Measurements from ENCODE around the gene MLLT10. TPM values are rescaled to one million over a fixed set of nuclear protein-coding genes. Genes with fewer than 3 reads are reported as not detected.

Gene MLLT10
- total RNA-seq, 1 donor from 2014 or later = 50.9 TPM

- Mint-ChIP-seq H3K27ac (ENCODE audit: unreplicated experiment) (no peak overlapping the region), H3K4me3 (ENCODE audit: unreplicated experiment) (no peak overlapping the region), H3K27me3 (ENCODE audit: unreplicated experiment) (no peaks in the 10 kb centered on the region), H3K4me1 (ENCODE audit: low read depth, unreplicated experiment) (no peaks in the 10 kb centered on the region), H3K9me3 (ENCODE audit: unreplicated experiment) (no peaks in the 10 kb centered on the region), H3K36me3 (ENCODE audit: unreplicated experiment) (no peaks in the 10 kb centered on the region)
- no peak for DNase-seq
- TF ChIP-seq, protein P1, sequence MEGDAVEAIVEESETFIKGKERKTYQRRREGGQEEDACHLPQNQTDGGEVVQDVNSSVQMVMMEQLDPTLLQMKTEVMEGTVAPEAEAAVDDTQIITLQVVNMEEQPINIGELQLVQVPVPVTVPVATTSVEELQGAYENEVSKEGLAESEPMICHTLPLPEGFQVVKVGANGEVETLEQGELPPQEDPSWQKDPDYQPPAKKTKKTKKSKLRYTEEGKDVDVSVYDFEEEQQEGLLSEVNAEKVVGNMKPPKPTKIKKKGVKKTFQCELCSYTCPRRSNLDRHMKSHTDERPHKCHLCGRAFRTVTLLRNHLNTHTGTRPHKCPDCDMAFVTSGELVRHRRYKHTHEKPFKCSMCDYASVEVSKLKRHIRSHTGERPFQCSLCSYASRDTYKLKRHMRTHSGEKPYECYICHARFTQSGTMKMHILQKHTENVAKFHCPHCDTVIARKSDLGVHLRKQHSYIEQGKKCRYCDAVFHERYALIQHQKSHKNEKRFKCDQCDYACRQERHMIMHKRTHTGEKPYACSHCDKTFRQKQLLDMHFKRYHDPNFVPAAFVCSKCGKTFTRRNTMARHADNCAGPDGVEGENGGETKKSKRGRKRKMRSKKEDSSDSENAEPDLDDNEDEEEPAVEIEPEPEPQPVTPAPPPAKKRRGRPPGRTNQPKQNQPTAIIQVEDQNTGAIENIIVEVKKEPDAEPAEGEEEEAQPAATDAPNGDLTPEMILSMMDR (IDR thresholded peaks at IDR 0.05; ENCODE audit: partially characterized antibody, unreplicated experiment) = no peak
Observed at GRCh38 chr10:21677551-21677950, 143.5 kb downstream of the MLLT10 start.

DNA sequence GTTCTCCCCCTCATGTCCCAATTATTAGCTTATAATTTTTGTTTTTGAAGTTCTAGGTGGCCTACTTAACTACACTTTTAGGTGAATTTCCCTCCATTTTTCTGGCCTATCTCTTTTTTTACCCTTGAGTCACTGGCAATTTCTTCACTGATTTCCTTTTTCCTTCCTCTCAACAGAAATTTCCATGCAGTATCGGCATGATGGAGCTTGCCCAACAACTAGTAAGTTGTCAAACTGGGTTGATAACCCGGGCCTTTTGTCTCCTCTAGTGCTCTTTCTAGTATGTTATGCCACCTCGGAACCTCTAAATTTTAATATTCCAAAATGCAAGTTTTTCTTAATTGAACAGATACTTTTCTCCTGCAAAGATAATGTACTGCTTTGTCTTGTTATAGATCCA lies 147.1 kb downstream of the MLLT10 start:
- H3K27ac Mint-ChIP-seq (ENCODE audit: unreplicated experiment) = no peak overlapping the region
- no peak overlapping the region for H3K4me3 Mint-ChIP-seq (ENCODE audit: unreplicated experiment)
- no peaks in the 10 kb centered on the region for H3K9me3 Mint-ChIP-seq (ENCODE audit: unreplicated experiment)
- TF ChIP-seq, protein P1 (IDR thresholded peaks at IDR 0.05; ENCODE audit: partially characterized antibody, unreplicated experiment) = no peak
- no peaks in the 10 kb centered on the region for H3K4me1 Mint-ChIP-seq (ENCODE audit: low read depth, unreplicated experiment)
- H3K27me3 Mint-ChIP-seq (ENCODE audit: unreplicated experiment) = no peaks in the 10 kb centered on the region
- no peak for DNase-seq
- H3K36me3 Mint-ChIP-seq (ENCODE audit: unreplicated experiment) = no peaks in the 10 kb centered on the region

DNA sequence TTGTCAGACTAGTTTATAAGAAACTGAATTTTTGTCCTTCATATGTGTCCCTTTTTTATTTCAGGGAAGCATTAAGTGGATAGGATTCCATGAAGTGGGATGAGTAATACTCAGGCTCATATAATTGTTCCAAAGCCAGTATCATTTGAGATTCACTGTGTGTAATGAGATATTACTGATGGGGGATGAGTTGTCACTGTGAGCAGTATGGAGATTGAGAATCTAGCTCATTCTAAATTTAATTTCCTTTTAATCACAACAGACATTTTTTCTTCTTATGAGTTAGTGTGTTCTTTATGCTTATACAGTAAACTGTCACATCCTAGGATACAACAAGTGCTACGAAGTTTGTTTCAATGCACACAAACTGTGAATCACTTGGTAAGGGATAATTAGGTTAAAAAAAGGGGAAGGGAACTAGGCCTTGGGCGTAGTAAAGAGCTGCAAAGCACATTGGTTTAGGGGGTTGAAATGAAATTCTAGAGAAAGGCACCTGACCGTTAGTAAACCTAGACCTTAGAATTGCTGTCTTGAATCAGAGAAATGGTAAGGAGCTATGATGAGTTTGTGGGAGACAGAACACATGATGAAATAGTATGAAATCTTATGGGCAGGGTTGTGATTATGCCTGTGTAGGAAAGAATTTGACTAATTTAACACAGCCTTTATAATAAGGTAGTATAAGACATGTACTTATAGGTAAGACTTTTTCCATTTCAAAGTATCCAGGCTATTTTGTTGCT lies 153.4 kb downstream of the MLLT10 start:
- TF ChIP-seq, protein P1 (IDR thresholded peaks at IDR 0.05; ENCODE audit: partially characterized antibody, unreplicated experiment) = no peak
- no peak for DNase-seq
- no peak overlapping the region for H3K4me3 Mint-ChIP-seq (ENCODE audit: unreplicated experiment)
- H3K9me3 Mint-ChIP-seq (ENCODE audit: unreplicated experiment) = no peaks in the 10 kb centered on the region
- H3K27ac Mint-ChIP-seq (ENCODE audit: unreplicated experiment) = no peak overlapping the region
- H3K4me1 Mint-ChIP-seq (ENCODE audit: low read depth, unreplicated experiment) = no peaks in the 10 kb centered on the region
- H3K27me3 Mint-ChIP-seq (ENCODE audit: unreplicated experiment) = peaks cover 3% of the 10 kb centered on the region
- H3K36me3 Mint-ChIP-seq (ENCODE audit: unreplicated experiment) = no peaks in the 10 kb centered on the region

- no peak overlapping the region for H3K27ac Mint-ChIP-seq (ENCODE audit: unreplicated experiment)
- peaks cover 2% of the 10 kb centered on the region for H3K4me1 Mint-ChIP-seq (ENCODE audit: low read depth, unreplicated experiment)
- H3K36me3 Mint-ChIP-seq (ENCODE audit: unreplicated experiment) = no peaks in the 10 kb centered on the region
- peaks cover 3% of the 10 kb centered on the region for H3K27me3 Mint-ChIP-seq (ENCODE audit: unreplicated experiment)
- no peak overlapping the region for H3K4me3 Mint-ChIP-seq (ENCODE audit: unreplicated experiment)
- H3K9me3 Mint-ChIP-seq (ENCODE audit: unreplicated experiment) = no peaks in the 10 kb centered on the region
- TF ChIP-seq, protein P1 (IDR thresholded peaks at IDR 0.05; ENCODE audit: partially characterized antibody, unreplicated experiment) = no peak
- DNase-seq = no peak
Observed at GRCh38 chr10:21688009-21688332, 153.9 kb downstream of the MLLT10 start.

DNA sequence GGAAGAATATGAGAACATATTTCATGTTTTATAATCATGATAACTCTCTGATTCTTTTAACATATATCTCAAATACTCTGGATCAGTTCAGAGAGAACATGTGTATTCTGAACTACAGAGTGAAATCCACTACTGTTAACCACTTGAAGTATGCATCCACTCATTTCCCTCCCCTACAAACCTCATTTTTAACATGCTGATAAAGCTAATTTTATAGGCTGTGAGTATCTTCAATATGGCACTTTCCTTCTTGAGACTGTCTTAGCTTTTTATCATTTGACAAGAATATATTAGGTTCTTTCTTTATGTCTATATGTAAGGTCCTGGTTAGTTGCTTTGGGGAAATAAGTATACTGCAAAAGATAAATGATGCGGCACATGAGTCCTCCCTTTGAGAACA lies 154.8 kb downstream of the MLLT10 start:
- no peaks in the 10 kb centered on the region for H3K36me3 Mint-ChIP-seq (ENCODE audit: unreplicated experiment)
- no peak overlapping the region for H3K27ac Mint-ChIP-seq (ENCODE audit: unreplicated experiment)
- no peaks in the 10 kb centered on the region for H3K9me3 Mint-ChIP-seq (ENCODE audit: unreplicated experiment)
- H3K4me1 Mint-ChIP-seq (ENCODE audit: low read depth, unreplicated experiment) = peaks cover 6% of the 10 kb centered on the region
- H3K27me3 Mint-ChIP-seq (ENCODE audit: unreplicated experiment) = peaks cover 3% of the 10 kb centered on the region
- no peak for DNase-seq
- TF ChIP-seq, protein P1 (IDR thresholded peaks at IDR 0.05; ENCODE audit: partially characterized antibody, unreplicated experiment) = no peak
- H3K4me3 Mint-ChIP-seq (ENCODE audit: unreplicated experiment) = no peak overlapping the region
